Right forelimb (tissue), 1 donor: ENCODE results near the gene TSPAN2.

Experiments used
- DNase-seq: peaks from one replicate; pipeline ENCODE4 v3.0.0-alpha.2; 2018

The TSPAN2 gene

DNA sequence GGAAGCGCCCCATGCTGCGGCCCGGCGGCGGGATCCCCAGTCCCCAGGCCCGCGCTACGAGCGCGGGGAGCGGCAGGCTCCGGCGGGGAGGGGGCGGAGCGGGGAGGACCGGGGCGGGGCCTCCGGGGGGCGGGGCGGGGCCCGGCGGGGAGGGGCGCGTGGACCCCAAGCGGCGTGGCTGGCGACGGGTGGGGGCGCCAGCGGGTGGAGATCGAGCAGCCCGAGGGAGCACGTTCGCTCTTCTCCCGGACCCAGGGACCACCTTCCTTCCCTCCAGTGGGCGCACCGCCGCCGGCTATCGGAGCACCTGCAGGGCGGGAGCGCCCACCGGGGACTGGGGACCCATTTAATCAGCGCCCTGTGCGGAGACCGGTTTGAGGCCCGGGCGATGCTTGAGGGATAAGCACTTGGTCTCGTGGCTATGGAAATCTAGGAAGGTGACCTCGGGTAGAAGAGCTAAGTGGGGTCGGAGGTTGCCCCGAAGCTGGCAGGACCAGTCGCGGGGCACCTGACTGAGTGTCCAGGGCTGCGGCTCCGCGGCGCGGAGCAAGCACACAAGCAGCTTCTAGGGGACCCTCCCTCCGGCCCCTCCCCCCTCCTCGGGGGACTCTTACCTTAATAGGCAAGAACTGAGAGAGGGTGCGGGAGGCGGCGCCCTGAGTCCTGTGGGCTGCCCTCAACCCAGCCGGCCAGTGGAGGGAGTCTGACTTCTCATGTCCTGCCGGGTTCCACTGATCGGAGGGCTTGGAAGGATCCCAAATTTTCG is at the start of gene TSPAN2:
Gene TSPAN2 (minus strand): TSS at position 84 of the 766 bp plus-strand sequence. CDS start 71 bp downstream, at position 13.
- DNase-seq: no peak

GRCh38 chr1:115138973-115139372 is 49.7 kb upstream of the TSPAN2 start:
- DNase-seq: peak; percentile 88

DNA sequence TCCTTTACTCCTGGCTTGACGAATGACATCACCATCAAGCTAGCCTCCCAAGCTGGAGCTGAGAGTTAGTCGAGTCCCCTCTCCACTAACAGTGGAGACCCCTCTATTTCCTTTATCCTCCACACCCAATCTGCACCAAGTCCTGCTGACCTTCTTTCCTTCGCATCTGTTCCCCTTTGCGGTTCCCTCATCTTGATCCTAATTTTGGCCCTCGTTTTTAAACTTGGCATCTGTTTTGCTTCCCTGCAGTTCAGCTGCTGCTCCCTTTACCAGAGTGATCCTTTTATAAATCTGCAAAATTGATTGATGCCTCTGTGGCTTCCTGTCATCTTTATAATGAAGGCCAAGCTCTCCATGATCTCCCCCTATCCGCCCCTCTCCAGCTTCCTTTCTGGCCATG is 49.0 kb upstream of the TSPAN2 start:
- DNase-seq: no peak

GRCh38 chr1:115137191-115137590 is 47.9 kb upstream of the TSPAN2 start:
- no peak for DNase-seq

DNA sequence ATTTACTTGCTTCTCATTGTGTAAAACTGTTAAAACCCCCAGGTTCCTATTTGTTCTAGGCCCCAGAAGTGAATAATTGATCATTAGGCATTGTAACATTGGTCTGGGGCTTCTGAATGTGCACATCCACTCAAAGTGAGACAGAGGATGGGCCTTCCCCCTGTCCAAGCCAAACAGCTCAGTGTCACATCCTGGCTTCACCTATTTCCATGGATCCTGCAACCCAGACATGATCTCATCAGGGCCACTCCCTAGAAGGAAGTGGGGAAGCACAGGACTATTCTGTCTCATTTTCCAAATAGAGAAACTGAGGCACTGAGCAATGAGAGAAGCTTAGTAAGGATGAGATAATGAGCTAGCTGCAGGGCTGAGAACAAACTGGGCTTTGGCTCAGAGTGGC is 47.4 kb upstream of the TSPAN2 start:
- DNase-seq: no peak

DNA sequence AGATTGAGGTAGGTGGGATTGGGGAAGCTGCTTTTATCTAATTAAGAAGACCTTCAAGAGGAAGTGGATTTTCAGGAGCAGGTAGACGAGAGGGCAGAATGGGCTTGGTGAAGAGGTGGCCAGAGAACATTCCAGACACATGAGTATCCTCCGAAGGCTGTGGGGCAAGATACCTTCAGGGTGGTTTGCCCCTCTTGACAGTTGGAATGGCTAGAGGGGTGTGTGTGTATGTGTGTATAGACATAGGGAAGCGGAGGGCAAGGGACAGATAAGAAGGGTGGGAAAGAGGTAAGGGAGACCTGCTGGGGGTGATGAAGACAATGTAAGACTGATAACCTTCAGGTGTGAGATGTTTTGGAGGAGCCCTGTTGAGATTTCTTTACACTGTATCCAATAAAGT is 46.8 kb upstream of the TSPAN2 start:
- DNase-seq: no peak

GRCh38 chr1:115135681-115136080 is 46.4 kb upstream of the TSPAN2 start:
- no peak for DNase-seq

- no peak for DNase-seq
Observed at GRCh38 chr1:115134850-115135480, 45.7 kb upstream of the TSPAN2 start.

- DNase-seq: no peak
Observed at GRCh38 chr1:115134231-115134630, 44.9 kb upstream of the TSPAN2 start.

- DNase-seq: no peak
Observed at GRCh38 chr1:115133440-115133839, 44.1 kb upstream of the TSPAN2 start.

DNA sequence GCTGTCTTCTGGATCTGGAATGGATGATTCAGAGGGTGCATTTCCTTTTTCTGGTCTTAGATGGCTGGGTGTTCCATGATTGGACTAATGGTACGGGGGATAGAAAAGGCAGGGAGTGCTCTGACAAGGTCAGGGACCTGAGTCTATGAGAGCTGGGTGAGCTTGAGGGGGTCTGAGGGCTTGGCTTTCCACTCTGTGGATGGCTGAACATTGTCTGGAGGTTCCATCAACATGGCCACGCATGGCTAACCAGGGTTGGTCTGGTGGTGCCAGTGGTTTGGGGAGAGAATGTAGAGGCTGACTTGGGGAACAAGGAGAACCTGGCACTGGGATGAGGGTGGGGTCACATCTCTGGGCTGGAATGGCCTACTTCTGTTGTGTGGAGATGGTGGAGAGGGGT is 41.5 kb upstream of the TSPAN2 start:
- no peak for DNase-seq

DNA sequence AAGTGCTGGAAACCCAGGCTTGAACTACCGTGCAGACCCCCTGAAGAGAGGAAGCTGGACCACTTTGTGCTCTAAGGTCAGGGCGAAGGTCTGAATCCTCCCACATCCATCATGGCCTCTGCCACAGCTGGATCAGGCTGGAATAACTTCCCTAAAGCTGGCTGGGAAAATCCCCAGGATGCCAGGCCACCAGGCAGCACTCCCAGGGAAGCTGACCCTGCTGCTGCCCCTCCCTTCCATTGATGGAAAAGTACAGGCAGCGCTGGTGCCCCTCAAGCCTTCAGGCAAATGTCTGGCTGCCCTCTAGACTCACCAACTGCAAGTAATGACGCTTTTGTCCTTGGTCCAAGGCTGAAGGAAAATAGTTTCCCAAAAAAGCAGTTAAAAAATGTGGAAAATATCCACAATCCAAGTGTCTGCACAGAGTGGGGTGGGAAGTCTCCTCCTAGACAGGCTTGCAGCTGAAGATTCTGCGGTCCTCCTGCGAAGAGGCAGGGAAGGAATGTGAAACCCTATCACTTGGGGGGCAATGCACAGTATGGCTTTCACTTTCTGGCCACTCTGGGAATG is 39.9 kb upstream of the TSPAN2 start:
- no peak for DNase-seq

- DNase-seq: no peak
Observed at GRCh38 chr1:115127539-115127938, 38.2 kb upstream of the TSPAN2 start.

DNA sequence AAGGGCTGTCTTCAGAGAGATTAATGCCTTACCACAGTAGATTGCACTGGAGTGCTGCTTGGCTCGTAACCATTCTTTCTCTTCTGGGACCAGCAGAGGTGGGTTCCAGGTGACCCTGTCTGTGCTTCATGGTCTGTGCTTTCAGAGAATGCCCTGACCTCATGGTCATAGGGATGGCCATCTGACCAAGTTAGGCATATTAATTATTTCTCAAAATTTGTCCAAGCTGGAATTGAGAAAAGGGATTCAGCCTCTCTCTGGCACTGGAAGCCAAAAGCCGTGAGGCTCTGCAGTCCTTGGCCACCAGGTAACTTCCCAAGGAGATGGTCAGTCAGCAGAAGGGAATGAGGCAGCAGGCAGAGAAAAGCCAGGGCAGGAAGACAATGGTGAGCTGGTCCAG is 37.2 kb upstream of the TSPAN2 start:
- DNase-seq: no peak

DNA sequence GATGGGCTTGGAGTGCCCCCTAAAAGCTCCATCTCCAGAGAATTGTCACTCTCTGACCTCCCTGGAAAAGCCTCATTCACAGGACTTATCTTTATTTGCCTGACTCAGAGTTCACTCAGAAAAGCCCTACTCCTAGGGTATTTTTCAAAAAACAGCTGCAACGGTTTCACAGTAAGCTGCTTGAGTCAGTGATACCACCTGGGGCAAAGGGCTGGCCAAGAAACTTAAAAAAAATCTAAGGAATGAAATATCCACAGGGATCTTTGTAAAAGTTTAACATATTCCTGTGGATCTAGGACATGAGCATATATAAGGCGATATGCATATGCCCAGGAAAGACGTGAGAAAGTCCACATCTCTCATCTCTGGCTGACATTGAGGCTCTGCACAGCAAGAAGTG is 33.8 kb upstream of the TSPAN2 start:
- no peak for DNase-seq

GRCh38 chr1:115121793-115122192 is 32.5 kb upstream of the TSPAN2 start:
- no peak for DNase-seq

DNA sequence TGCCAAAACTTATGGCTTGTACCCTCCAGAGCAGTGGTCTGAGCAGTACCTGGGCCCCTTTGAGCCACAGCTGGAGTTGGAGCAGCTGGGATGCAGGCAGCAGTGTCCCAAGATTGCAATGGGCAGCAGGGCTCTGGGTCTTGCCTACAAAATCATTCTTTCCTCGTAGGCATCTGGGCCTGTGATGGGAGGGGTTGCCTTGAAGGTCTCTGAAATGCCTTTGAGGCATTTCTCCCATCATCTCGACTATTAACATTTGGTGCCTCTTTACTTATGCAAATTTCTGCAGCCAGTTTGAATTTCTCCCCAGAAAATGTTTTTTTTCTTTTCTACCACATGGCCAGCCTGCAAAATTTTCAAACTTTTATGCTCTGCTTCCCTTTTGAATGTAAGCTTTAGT is 31.0 kb upstream of the TSPAN2 start:
- no peak for DNase-seq

DNA sequence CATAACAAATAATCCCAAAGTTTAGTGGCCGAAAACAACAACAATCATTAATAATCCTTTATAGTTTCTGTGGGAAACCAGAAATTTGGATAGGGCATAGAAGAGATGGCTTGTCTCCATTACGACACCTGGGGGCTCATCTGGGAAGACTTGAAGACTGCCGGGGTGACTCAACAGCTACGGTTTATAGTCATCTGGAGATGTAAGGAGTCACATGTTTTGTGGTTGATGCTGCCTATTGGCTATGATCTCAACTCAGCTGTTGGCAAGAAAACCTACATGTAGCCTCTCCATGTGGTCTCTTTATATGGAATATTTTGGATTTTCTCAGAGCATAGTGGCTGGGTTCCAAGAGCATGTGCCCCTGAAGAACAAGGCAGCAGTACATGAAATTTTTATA is 29.3 kb upstream of the TSPAN2 start:
- DNase-seq: no peak

GRCh38 chr1:115118086-115118485 is 28.8 kb upstream of the TSPAN2 start:
- no peak for DNase-seq

DNA sequence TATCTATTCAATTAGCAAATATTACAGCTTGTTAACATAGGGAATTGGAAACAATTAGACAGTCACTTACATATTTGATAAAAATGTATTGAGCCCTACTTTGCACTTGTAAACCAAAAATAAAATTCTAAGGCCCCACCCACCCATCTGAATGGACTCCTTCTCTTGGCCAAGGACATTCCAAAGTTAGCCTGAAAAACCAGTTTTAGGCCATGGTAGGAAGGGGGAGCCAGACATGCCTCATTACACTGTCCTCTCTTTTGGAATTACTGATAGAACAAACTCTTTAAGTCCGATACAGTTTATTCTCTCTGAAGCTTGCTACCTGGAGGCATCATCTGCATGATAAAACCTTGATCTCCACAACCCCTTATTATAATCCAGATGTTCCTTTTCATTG is 28.0 kb upstream of the TSPAN2 start:
- no peak for DNase-seq

GRCh38 chr1:115116512-115116911 is 27.2 kb upstream of the TSPAN2 start:
- no peak for DNase-seq

GRCh38 chr1:115115521-115116161 is 26.3 kb upstream of the TSPAN2 start:
- DNase-seq: no peak

DNA sequence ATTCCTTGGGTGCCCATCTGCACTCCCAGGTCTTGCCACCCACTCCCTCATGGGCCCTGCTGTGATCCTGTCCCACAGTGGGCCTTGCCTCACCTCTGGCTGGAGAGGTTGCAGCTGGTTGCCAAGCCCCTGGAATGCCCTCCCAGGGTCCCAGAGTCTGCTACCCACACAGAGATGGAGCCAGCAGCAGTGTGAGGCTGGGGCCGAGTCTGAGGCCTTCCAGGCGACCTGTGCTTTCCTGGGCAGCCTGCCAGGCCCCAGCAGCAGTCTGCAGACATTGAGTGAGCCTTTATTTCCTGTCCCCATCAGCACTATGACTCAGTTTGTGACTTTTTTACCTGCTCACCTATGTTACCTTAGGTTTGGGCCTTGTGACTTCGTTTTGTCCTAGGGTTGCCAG is 25.0 kb upstream of the TSPAN2 start:
- no peak for DNase-seq

DNA sequence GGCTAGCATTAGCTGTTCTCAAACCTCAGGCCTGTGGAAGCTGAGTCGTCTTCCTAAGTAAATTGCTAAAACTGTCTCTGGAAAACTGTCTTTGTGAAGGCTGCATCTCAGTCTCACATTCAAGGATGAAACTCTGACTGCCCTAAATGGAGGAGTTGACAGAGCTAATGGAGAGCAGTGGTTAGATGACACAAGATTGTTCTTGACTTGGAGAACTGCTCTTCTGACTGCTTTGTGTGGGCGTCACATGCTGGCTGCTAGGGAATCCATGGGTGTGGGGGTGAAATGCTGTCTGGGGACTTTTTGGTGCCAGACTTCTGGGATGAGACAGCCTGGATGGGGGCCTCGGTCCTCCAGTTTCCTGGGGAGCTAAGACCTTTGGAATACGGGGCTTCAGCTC is 24.5 kb upstream of the TSPAN2 start:
- no peak for DNase-seq
